GM12891 (cell line): ENCODE data around the gene CEBPB.

Experiments
- PAX5 ChIP-seq: IDR thresholded peaks from 2 replicates; pipeline ENCODE4 v1.6.1; 2011; ENCODE audit warnings: low read length, moderate library complexity, mild to moderate bottlenecking; ENCODE audit not compliant: insufficient read depth, severe bottlenecking
- POLR2A ChIP-seq: IDR thresholded peaks from 2 replicates; pipeline ENCODE4 v1.6.1; 2011; ENCODE audit warnings: low read depth, low read length, control low read depth
- POLR2AphosphoS5 ChIP-seq: IDR thresholded peaks from 2 replicates; pipeline ENCODE4 v1.6.1; 2011; ENCODE audit warnings: low read depth, low read length, control low read depth
- TAF1 ChIP-seq: IDR thresholded peaks from 2 replicates; pipeline ENCODE4 v1.6.1; 2011; ENCODE audit warnings: low read depth, low read length, control low read depth

DNA sequence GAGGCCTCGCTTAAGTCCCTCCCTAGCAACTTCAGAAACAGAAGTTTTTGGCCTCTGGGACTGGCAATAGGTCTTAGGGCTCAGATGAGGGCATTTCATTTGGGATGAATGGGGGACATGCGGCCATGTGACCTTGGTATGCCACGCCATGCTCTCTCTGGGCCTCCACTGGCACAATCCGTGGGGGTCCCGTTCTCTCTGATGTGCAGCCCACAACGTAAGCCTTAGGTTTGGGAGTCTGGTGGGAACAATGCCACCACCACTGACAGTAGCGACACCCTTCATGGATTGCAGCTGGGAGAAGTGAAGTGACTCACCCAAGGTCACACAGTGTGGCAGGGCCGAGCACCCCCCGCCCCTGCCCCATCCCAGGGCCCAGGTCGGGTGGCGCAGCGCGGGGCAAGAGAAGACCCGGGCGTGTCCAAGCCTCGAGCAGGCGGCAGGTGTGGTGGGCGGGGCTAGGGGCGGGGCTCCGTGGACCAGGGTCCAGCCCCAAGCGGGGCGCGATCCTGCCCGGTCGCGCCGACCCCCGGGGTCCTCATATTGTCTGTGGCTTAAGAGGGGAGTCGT, 864 bp upstream of the CEBPB start:
- no peak for TF ChIP-seq POLR2AphosphoS5
- TF ChIP-seq POLR2A: no peak
- no peak for TF ChIP-seq TAF1
- no peak for TF ChIP-seq PAX5
